Measurements from ENCODE around the gene ECM2. TPM values are rescaled to one million over a fixed set of nuclear protein-coding genes. Genes with fewer than 3 reads are reported as not detected.

ECM2 gene
- total and polyA plus RNA-seq, 2 of the 8 experiments (the other 6 are each of a cell fraction or from before 2014, with no cell fraction given), result not detected

GRCh38 chr9:92496396-92497176 is 39.2 kb downstream of the ECM2 start:
- Histone ChIP-seq H3K4me2 (ENCODE audit: insufficient read depth in 1 of 2, low read depth in 2 of 2, low read length in 2 of 2) (no peak overlapping the region), H2BK120ac (replicated peaks; ENCODE audit: low read depth, low read length) (no peak overlapping the region), H3K27me3 (replicated peaks in 1 of 4; ENCODE audit: control insufficient read depth in 3 of 4, extremely low read depth in 1 of 4, insufficient read depth in 3 of 4, low read length in 3 of 4) (no peaks in the 10 kb centered on the region), H2BK5ac (ENCODE audit: low read depth, low read length) (no peak overlapping the region), H2BK20ac (ENCODE audit: low read length) (no peak overlapping the region), H4K5ac (ENCODE audit: insufficient read length, low read depth, low read length) (no peak overlapping the region), H3K56ac (replicated peaks; ENCODE audit: insufficient read length, low read depth, low read length) (no peak overlapping the region), H4K20me1 (replicated peaks in 1 of 2; ENCODE audit: control insufficient read depth in 1 of 2, insufficient read depth in 2 of 2, low read length in 2 of 2) (no peaks in the 10 kb centered on the region), H2AK5ac (ENCODE audit: low read depth, low read length) (no peak overlapping the region), H3K36me3 (ENCODE audit: control insufficient read depth in 2 of 4, insufficient read depth in 4 of 4, low read length in 3 of 4) (no peaks in the 10 kb centered on the region), H2AFZ (ENCODE audit: low read length) (no peak overlapping the region), H3K4me1 (replicated peaks in 1 of 4; ENCODE audit: control insufficient read depth in 3 of 4, insufficient read depth in 4 of 4, low read length in 3 of 4) (no peaks in the 10 kb centered on the region), H3K14ac (ENCODE audit: insufficient read length) (no peak overlapping the region), H3K4me3 (ENCODE audit: extremely low read depth in 1 of 4, insufficient read depth in 2 of 4, low read depth in 3 of 4, low read length in 4 of 4) (no peak overlapping the region), H3K9me3 (ENCODE audit: insufficient read depth in 2 of 2, low read depth in 1 of 2, low read length in 1 of 2) (no peaks in the 10 kb centered on the region), H3K23ac (ENCODE audit: insufficient read length) (no peak overlapping the region), H3K23me2 (ENCODE audit: low read depth, low read length) (no peaks in the 10 kb centered on the region), H3K27ac (ENCODE audit: low read depth, low read length) (no peak overlapping the region), H4K8ac (ENCODE audit: extremely low read depth, insufficient read depth, low read length) (no peak overlapping the region), H4K91ac (replicated peaks; ENCODE audit: insufficient read length, low read length) (no peak overlapping the region), H3K18ac (ENCODE audit: extremely low read depth, low read length) (no peak overlapping the region), H2BK15ac (ENCODE audit: low read length) (no peak overlapping the region), H3K4ac (replicated peaks; ENCODE audit: insufficient read length, low read depth, low read length) (no peak overlapping the region), H2BK12ac (ENCODE audit: low read depth, low read length) (no peak overlapping the region), H3K9ac (replicated peaks in 1 of 4; ENCODE audit: extremely low read depth in 1 of 4, low read depth in 3 of 4, low read length in 3 of 4) (no peak overlapping the region), H3K79me2 (ENCODE audit: control insufficient read depth in 1 of 2, insufficient read depth in 2 of 2, low read length in 2 of 2) (no peaks in the 10 kb centered on the region), H3K79me1 (ENCODE audit: low read depth, low read length) (no peaks in the 10 kb centered on the region)
- CTCF ChIA-PET (ENCODE audit: partially characterized antibody), result interaction anchor here (0.6 to 1.1 kb wide), 2 partner anchors 17 to 293 kb away, joined by 3 to 4 read pairs; no protein-coding TSS in a partner anchor
- 92% methylated on average over 5 of the region's 5 CpGs; no CpG with 5 or more reads in 1 of the 2 experiments for WGBS, 2 experiments (ENCODE audit: extremely low coverage in 1 of 2, insufficient coverage in 1 of 2, insufficient read length in 1 of 2, insufficient replicate concordance in 2 of 2, low coverage in 1 of 2, low lambda C conversion rate in 2 of 2, missing lambda C conversion rate in 1 of 2)
- FAIRE-seq (no peak), DNase-seq (ENCODE audit: low read depth in 1 of 2, low spot score in 2 of 2) (no peak)
- TF ChIP-seq SP1 (IDR thresholded peaks at IDR 0.05; ENCODE audit: low read depth, low read length) (no peak), EZH2 (IDR thresholded peaks at IDR 0.05; ENCODE audit: low read depth, low read length, severe bottlenecking) (no peak), CBX8 (IDR thresholded peaks at IDR 0.05; ENCODE audit: borderline replicate concordance, low read depth, low read length) (no peak), ASH2L (IDR thresholded peaks at IDR 0.05; ENCODE audit: low read length) (no peak), SUZ12 (IDR thresholded peaks at IDR 0.05; ENCODE audit: low read length) (no peak), SP4 (IDR thresholded peaks at IDR 0.05; ENCODE audit: low read length) (no peak), JUN (IDR thresholded peaks at IDR 0.05; ENCODE audit: low read depth, low read length) (no peak), KDM5A (IDR thresholded peaks at IDR 0.05; ENCODE audit: low read length) (no peak), CEBPB (IDR thresholded peaks at IDR 0.05; ENCODE audit: low read depth, low read length) (no peak), KDM4A (IDR thresholded peaks at IDR 0.05; ENCODE audit: low read depth, low read length, severe bottlenecking) (no peak), CTBP2 (IDR thresholded peaks at IDR 0.05; ENCODE audit: borderline replicate concordance, insufficient read depth, insufficient read length, low read length) (no peak)
- POLR2A ChIA-PET (ENCODE audit: partially characterized antibody), result no interaction called here
